ENCODE results near the gene MAST1.
"Not testable (repeated sequence)": the region's sequence is repeated elsewhere in the genome, so short reads cannot be mapped to it uniquely, and the experiment has no call there.

The MAST1 gene

GRCh38 chr19:12899891-12900518 lies 61.7 kb downstream of the MAST1 start:
- H3K27ac Mint-ChIP-seq, result no peak overlapping the region

DNA sequence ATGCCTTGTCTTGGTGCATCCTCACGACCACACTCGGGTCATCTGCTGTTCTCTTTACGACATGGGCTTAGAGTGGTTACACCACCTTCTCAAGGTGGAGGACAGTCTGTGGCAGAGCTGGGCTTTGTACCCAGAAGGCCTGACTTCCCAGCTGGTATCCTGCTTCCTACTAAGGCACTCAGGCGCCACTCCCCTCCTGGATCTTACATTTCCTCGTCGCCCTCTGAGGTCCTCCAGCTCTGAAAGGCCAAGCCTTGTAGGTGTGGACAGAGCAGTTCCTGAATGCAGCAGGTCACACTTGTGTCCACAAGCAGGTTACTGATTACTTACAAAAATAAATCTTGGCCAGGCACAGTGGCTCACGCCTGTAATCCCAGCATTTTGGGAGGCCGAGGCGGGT lies 68.9 kb downstream of the MAST1 start:
- Mint-ChIP-seq H3K4me3 (no peak overlapping the region), H3K4me1 (no peaks in the 10 kb centered on the region), H3K27me3 (no peaks in the 10 kb centered on the region), H3K9me3 (no peaks in the 10 kb centered on the region), H3K36me3 (peaks cover 5 to 6% of the 10 kb centered on the region in 2 donors), H3K27ac (no peak overlapping the region)
- no peak for ATAC-seq (replicated peaks)
- DNase-seq, result no peak

More at GRCh38 chr19:12899891-12900518, 61.7 kb downstream of the MAST1 start:
- ATAC-seq (replicated peaks), result peak; percentile 56 to 81
- no peak for DNase-seq
- H3K9me3 Mint-ChIP-seq, result no peaks in the 10 kb centered on the region
- peaks cover 0 to 5% of the 10 kb centered on the region in 2 donors for H3K4me1 Mint-ChIP-seq
- H3K4me3 Mint-ChIP-seq, result no peak overlapping the region
- no peaks in the 10 kb centered on the region for H3K27me3 Mint-ChIP-seq
- peaks cover 29 to 38% of the 10 kb centered on the region in 2 donors for H3K36me3 Mint-ChIP-seq

DNA sequence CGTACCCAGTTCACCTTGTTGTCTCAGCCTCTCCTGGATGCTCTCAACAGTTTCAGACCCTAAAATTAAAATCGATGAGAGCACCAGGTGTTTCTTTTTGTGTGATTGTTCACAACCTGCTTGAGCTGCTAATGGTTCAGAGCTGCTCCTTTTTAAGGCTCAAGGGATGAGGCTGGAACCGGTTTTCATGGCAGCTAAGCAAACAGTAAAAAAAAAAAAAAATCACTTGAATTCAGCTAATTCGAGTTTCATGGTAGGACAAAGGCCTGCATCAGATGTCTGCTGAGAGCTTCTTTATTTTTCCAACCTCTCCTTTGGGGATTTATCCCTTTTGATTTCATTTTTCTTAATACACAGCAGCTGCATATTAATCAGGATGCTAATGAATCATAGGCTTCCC lies 74.3 kb downstream of the MAST1 start:
- ATAC-seq (replicated peaks), result no peak

DNA sequence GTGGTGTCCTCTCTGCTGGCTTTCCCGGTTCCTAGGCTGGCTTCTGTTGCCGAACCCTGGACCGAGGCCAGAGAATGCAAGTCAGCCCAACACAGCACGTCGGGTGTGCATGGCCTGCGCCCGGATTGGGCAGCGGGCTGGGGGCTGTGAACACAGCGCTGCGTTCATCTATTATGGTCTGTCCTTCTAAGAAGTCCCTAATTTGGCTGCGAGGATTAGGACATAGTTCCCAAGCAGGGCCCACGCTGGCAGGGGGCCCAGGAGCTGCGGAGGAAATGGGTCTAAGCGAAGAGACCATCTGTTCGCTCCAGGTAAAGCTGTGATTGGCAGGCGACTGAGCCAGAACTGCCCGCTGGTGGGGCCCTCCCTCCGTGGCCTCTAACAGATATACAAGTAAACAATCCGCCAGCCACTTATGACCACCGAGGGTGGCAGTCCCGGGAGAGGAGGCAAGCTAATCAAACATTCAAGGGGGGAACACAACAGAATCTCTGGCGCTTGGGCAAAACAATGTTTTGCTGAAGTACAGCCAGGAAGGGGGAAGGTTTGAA lies 74.8 kb downstream of the MAST1 start:
- Mint-ChIP-seq H3K4me3 (no peak overlapping the region), H3K27me3 (peaks cover 0 to 4% of the 10 kb centered on the region in 2 donors), H3K27ac (no peak overlapping the region), H3K9me3 (no peaks in the 10 kb centered on the region), H3K4me1 (peaks cover 10 to 19% of the 10 kb centered on the region in 2 donors), H3K36me3 (peaks cover 0 to 1% of the 10 kb centered on the region in 2 donors)
- peak in 1 of 2 donors; percentile 36 for ATAC-seq (replicated peaks)
- no peak for DNase-seq

More for the DNA sequence above, 74.3 kb downstream of the MAST1 start:
- no peak for DNase-seq
- H3K4me3 Mint-ChIP-seq, result no peak overlapping the region
- peaks cover 10 to 19% of the 10 kb centered on the region in 2 donors for H3K4me1 Mint-ChIP-seq
- no peak overlapping the region for H3K27ac Mint-ChIP-seq
- peaks cover 0 to 4% of the 10 kb centered on the region in 2 donors for H3K27me3 Mint-ChIP-seq
- H3K9me3 Mint-ChIP-seq, result no peaks in the 10 kb centered on the region
- peaks cover 0 to 1% of the 10 kb centered on the region in 2 donors for H3K36me3 Mint-ChIP-seq

DNA sequence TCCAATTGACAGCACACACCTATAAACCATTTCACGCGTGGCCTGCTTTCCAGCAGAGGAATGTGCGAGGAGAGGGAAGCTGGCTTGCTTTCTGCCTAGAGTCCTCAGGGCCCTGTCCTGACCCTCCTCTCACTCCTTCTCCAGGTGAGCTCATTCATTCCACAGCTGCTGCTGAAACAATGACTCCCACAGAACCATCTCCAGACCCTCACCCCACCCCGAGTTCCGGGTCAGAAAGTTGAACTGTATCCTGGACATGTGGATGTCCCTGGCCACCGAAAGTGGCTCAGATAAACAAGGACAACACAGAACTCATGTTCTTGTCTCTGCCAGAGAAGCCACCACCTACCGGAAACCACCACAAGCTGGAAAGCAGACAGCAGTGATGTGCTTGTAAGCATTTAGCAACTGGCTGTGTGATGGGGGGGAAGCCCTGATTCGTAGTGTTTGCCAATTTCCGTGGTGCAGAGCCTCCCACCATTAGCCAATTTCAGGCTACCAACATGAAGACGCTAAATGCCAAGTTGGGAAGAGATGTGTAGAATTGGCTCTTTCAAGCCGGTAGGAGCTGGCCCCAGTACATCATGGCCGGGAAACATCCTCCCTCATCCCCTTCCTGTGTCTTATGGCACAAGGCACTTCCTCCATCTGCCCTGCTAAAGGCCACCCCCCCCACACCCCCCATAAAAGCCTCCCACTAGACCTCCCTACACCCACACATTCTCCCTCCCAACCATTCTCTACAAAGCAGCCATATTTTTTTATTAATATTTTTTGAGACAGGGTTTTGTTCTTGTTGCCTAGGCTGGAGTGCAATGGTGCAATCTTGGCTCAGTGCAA lies 75.8 kb downstream of the MAST1 start:
- ATAC-seq (replicated peaks) (peak; percentile 50 to 56), DNase-seq (no peak)
- Mint-ChIP-seq H3K4me1 (peaks cover 16 to 29% of the 10 kb centered on the region in 2 donors), H3K9me3 (no peaks in the 10 kb centered on the region), H3K36me3 (peaks cover 1 to 4% of the 10 kb centered on the region in 2 donors), H3K27me3 (peaks cover 2 to 4% of the 10 kb centered on the region in 2 donors), H3K27ac (peak overlapping the region; percentile 69), H3K4me3 (no peak overlapping the region)

- not testable (repeated sequence) for ATAC-seq (replicated peaks); H3K27me3 Mint-ChIP-seq; DNase-seq; H3K4me3 Mint-ChIP-seq; H3K36me3 Mint-ChIP-seq; H3K27ac Mint-ChIP-seq; H3K9me3 Mint-ChIP-seq
- H3K4me1 Mint-ChIP-seq, result peaks cover 21 to 38% of the 10 kb centered on the region in 2 donors
Measured at GRCh38 chr19:12915860-12916259, 77.5 kb downstream of the MAST1 start.

DNA sequence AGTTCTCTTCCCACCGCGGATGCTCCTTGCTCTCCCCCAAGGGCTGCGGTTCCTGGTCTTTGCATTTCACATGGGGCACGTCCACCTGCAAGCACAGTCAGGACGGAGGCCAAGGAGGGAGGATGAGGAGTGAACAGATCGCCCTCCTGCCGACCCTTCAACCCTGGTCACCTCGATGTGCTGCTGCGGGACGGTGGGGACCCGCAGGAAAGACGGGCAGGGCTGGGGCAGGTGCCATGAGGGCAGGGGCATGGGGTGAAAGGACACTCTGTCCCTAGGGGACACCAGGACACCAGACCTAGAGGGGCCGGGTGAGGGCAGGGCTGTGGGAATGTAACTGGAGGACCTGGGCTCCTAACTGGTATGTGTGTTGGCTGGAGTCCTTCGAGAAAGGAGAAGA lies 79.9 kb downstream of the MAST1 start:
- Mint-ChIP-seq H3K4me1 (peaks cover 24 to 35% of the 10 kb centered on the region in 2 donors), H3K9me3 (no peaks in the 10 kb centered on the region), H3K4me3 (peak overlapping the region; percentile 59 to 82), H3K36me3 (peaks cover 15 to 24% of the 10 kb centered on the region in 2 donors), H3K27me3 (peaks cover 1 to 4% of the 10 kb centered on the region in 2 donors), H3K27ac (peak overlapping the region; percentile 97)
- ATAC-seq (replicated peaks) (no peak), DNase-seq (no peak)

DNA sequence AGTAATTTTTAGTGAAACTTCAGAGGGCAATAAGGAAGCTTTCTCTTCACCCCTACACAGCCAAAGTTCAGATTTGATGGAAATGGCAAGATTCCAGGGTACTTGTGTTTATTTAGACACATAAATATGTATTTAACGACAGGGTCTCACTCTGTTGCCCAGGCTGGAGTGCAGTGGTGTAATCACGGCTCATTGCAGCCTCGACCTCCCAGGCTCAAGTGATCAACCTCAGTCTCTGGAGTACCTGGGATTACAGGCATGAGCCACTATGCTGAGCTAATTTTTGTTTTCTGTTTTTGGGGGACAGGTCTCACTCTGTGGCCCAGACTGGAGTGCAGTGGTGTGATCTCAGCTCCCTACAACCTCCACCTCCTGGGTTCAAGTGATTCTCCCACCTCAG lies 82.7 kb downstream of the MAST1 start:
- DNase-seq (no peak), ATAC-seq (replicated peaks) (no peak)
- Mint-ChIP-seq H3K4me1 (peaks cover 16 to 19% of the 10 kb centered on the region in 2 donors), H3K27ac (peak overlapping the region; percentile 42), H3K9me3 (no peaks in the 10 kb centered on the region), H3K36me3 (peaks cover 30 to 42% of the 10 kb centered on the region in 2 donors), H3K4me3 (no peak overlapping the region), H3K27me3 (peaks cover 0 to 4% of the 10 kb centered on the region in 2 donors)

- H3K27ac Mint-ChIP-seq, result peak overlapping the region; percentile 33
- DNase-seq, result no peak
- H3K27me3 Mint-ChIP-seq, result peaks cover 0 to 4% of the 10 kb centered on the region in 2 donors
- no peak overlapping the region for H3K4me3 Mint-ChIP-seq
- peaks cover 18 to 19% of the 10 kb centered on the region in 2 donors for H3K4me1 Mint-ChIP-seq
- no peaks in the 10 kb centered on the region for H3K9me3 Mint-ChIP-seq
- ATAC-seq (replicated peaks), result no peak
- H3K36me3 Mint-ChIP-seq, result peaks cover 38 to 49% of the 10 kb centered on the region in 2 donors
Measured at GRCh38 chr19:12922959-12923358, 84.6 kb downstream of the MAST1 start.
